Effector memory CD8-positive, alpha-beta T cell (primary cell): ENCODE data around the gene PMEL.
"Not testable (repeated sequence)": the region's sequence is repeated elsewhere in the genome, so short reads cannot be mapped to it uniquely, and the experiment has no call there.

Experiments
- ATAC-seq: fragments of 150-1000 bp; cut with Tn5 transposase; replicated peaks from 2 replicates; pipeline ENCODE4 v1.10.0; 2021; ENCODE audit warnings: mild to moderate bottlenecking, moderate library complexity
- DNase-seq, 3 experiments: peaks; one replicate each; pipeline ENCODE4 v3.0.0; 2021
- H3K27ac Mint-ChIP-seq, 2 donors: one replicate each; pipeline ENCODE4 v1.8.0; 2022; ENCODE audit warnings: mild to moderate bottlenecking in 2 of 2, mixed read lengths in 2 of 2, moderate library complexity in 2 of 2
- H3K27me3 Mint-ChIP-seq, 2 donors: one replicate each; pipeline ENCODE4 v1.8.0; 2022; ENCODE audit warnings: mixed read lengths in 2 of 2
- H3K36me3 Mint-ChIP-seq: one replicate; pipeline ENCODE4 v1.8.0; 2022; ENCODE audit warnings: mild to moderate bottlenecking, moderate library complexity, mixed read lengths; ENCODE audit not compliant: insufficient read depth
- H3K4me1 Mint-ChIP-seq, 2 donors: one replicate each; pipeline ENCODE4 v1.8.0; 2022; ENCODE audit warnings: low read depth in 2 of 2, mixed read lengths in 2 of 2
- H3K4me3 Mint-ChIP-seq, 2 donors: one replicate each; pipeline ENCODE4 v1.8.0; 2022; ENCODE audit warnings: mild to moderate bottlenecking in 2 of 2, mixed read lengths in 2 of 2, moderate library complexity in 2 of 2
- H3K9me3 Mint-ChIP-seq, 2 donors: one replicate each; pipeline ENCODE4 v1.8.0; 2022; ENCODE audit warnings: mixed read lengths in 2 of 2

The PMEL gene

GRCh38 chr12:55931780-55932550 lies 33.9 kb downstream of the PMEL start:
- peaks cover 55 to 76% of the 10 kb centered on the region in 2 donors for H3K4me1 Mint-ChIP-seq
- DNase-seq: peak in 1 of 3 experiments; percentile 14
- no peaks in the 10 kb centered on the region for H3K27me3 Mint-ChIP-seq
- peak overlapping the region; percentile 95 to 98 for H3K27ac Mint-ChIP-seq
- peaks cover 46% of the 10 kb centered on the region for H3K36me3 Mint-ChIP-seq
- ATAC-seq: no peak
- peak overlapping the region; percentile 96 to 99 for H3K4me3 Mint-ChIP-seq
- H3K9me3 Mint-ChIP-seq: no peaks in the 10 kb centered on the region

GRCh38 chr12:55931317-55931779 lies 34.5 kb downstream of the PMEL start:
- H3K27me3 Mint-ChIP-seq: no peaks in the 10 kb centered on the region
- no peaks in the 10 kb centered on the region for H3K9me3 Mint-ChIP-seq
- H3K4me1 Mint-ChIP-seq: peaks cover 59 to 77% of the 10 kb centered on the region in 2 donors
- peak overlapping the region; percentile 96 to 99 for H3K4me3 Mint-ChIP-seq
- H3K36me3 Mint-ChIP-seq: peaks cover 45% of the 10 kb centered on the region
- no peak for ATAC-seq
- peak overlapping the region; percentile 95 to 98 for H3K27ac Mint-ChIP-seq
- DNase-seq: no peak

- DNase-seq (peak; percentile 41 to 56 (median 45)), ATAC-seq (peak; percentile 20)
- peak within 1 kb of the TSS; percentile 95 to 98 for H3K27ac Mint-ChIP-seq
- H3K36me3 Mint-ChIP-seq: peaks cover 44% of the 10 kb centered on the region
- no peaks in the 10 kb centered on the region for H3K9me3 Mint-ChIP-seq
- H3K4me1 Mint-ChIP-seq: peaks cover 58 to 78% of the 10 kb centered on the region in 2 donors
- no peaks in the 10 kb centered on the region for H3K27me3 Mint-ChIP-seq
- H3K4me3 Mint-ChIP-seq: peak within 1 kb of the TSS; percentile 96 to 99
Measured at GRCh38 chr12:55930771-55931316, 35.0 kb downstream of the PMEL start, which contains the start of gene DGKA. Gene DGKA, plus strand, starts transcription at chr12:55931162. Its CDS starts 5,342 bp downstream, at chr12:55936504.

GRCh38 chr12:55929306-55929791 lies 36.5 kb downstream of the PMEL start:
- Mint-ChIP-seq H3K36me3 (peaks cover 41% of the 10 kb centered on the region), H3K27me3 (no peaks in the 10 kb centered on the region), H3K4me3 (peak overlapping the region; percentile 96 to 99), H3K9me3 (no peaks in the 10 kb centered on the region), H3K27ac (peak overlapping the region; percentile 95 to 98), H3K4me1 (peaks cover 56 to 76% of the 10 kb centered on the region in 2 donors)
- DNase-seq: peak; percentile 58 to 62 (median 59)
- ATAC-seq: peak; percentile 44

- Mint-ChIP-seq H3K4me1 (peaks cover 53 to 71% of the 10 kb centered on the region in 2 donors), H3K36me3 (peaks cover 42% of the 10 kb centered on the region), H3K27ac (peak within 1 kb of the TSS; percentile 97 to 98), H3K4me3 (peak within 1 kb of the TSS; percentile 99), H3K27me3 (no peaks in the 10 kb centered on the region), H3K9me3 (no peaks in the 10 kb centered on the region)
- DNase-seq: peak; percentile 55 to 68 (median 59)
- peak; percentile 44 for ATAC-seq
Measured at GRCh38 chr12:55927588-55928502, 38.0 kb downstream of the PMEL start, which contains the start of gene PYM1. Gene PYM1, minus strand, starts transcription at chr12:55927894. Its CDS starts 133 bp downstream, at chr12:55927761.

GRCh38 chr12:55926738-55927587 lies 38.9 kb downstream of the PMEL start:
- H3K4me1 Mint-ChIP-seq: peaks cover 50 to 69% of the 10 kb centered on the region in 2 donors

GRCh38 chr12:55925870-55926737 lies 39.7 kb downstream of the PMEL start:
- Mint-ChIP-seq H3K4me1 (peaks cover 47 to 69% of the 10 kb centered on the region in 2 donors), H3K27me3 (no peaks in the 10 kb centered on the region), H3K27ac (peak overlapping the region; percentile 97 to 98), H3K36me3 (peaks cover 45% of the 10 kb centered on the region), H3K4me3 (peak overlapping the region; percentile 99), H3K9me3 (no peaks in the 10 kb centered on the region)
- ATAC-seq (no peak), DNase-seq (no peak)

More at GRCh38 chr12:55926738-55927587, 38.9 kb downstream of the PMEL start:
- Mint-ChIP-seq H3K9me3 (no peaks in the 10 kb centered on the region), H3K27me3 (no peaks in the 10 kb centered on the region), H3K4me3 (peak overlapping the region; percentile 99), H3K36me3 (peaks cover 45% of the 10 kb centered on the region), H3K27ac (peak overlapping the region; percentile 97 to 98)
- DNase-seq (peak; percentile 71 to 81 (median 75)), ATAC-seq (peak; percentile 57)

GRCh38 chr12:55925371-55925770 lies 40.5 kb downstream of the PMEL start:
- Mint-ChIP-seq H3K27me3 (no peaks in the 10 kb centered on the region), H3K9me3 (no peaks in the 10 kb centered on the region), H3K36me3 (peaks cover 44% of the 10 kb centered on the region), H3K4me1 (peaks cover 41 to 67% of the 10 kb centered on the region in 2 donors), H3K4me3 (peak overlapping the region; percentile 99), H3K27ac (peak overlapping the region in 1 of 2 donors; percentile 98)
- DNase-seq (no peak), ATAC-seq (no peak)

GRCh38 chr12:55923648-55924047 lies 42.2 kb downstream of the PMEL start:
- peak overlapping the region in 1 of 2 donors; percentile 8 for H3K4me3 Mint-ChIP-seq
- not testable (repeated sequence) for H3K27ac Mint-ChIP-seq, H3K27me3 Mint-ChIP-seq, DNase-seq, H3K9me3 Mint-ChIP-seq, ATAC-seq
- peaks cover 43% of the 10 kb centered on the region for H3K36me3 Mint-ChIP-seq
- H3K4me1 Mint-ChIP-seq: peaks cover 28 to 52% of the 10 kb centered on the region in 2 donors

GRCh38 chr12:55922126-55922525 lies 43.7 kb downstream of the PMEL start:
- Mint-ChIP-seq H3K4me3 (no peak overlapping the region), H3K27ac (peak overlapping the region; percentile 19 to 67), H3K9me3 (no peaks in the 10 kb centered on the region), H3K27me3 (no peaks in the 10 kb centered on the region), H3K36me3 (peaks cover 44% of the 10 kb centered on the region), H3K4me1 (peaks cover 22 to 44% of the 10 kb centered on the region in 2 donors)
- DNase-seq (no peak), ATAC-seq (no peak)

- not testable (repeated sequence) for ATAC-seq, H3K27me3 Mint-ChIP-seq
Measured at GRCh38 chr12:55919032-55919431, 46.8 kb downstream of the PMEL start.

More at GRCh38 chr12:55919032-55919431, 46.8 kb downstream of the PMEL start:
- H3K9me3 Mint-ChIP-seq, DNase-seq, H3K27ac Mint-ChIP-seq, H3K4me3 Mint-ChIP-seq: not testable (repeated sequence)
- peaks cover 10 to 30% of the 10 kb centered on the region in 2 donors for H3K4me1 Mint-ChIP-seq
- H3K36me3 Mint-ChIP-seq: peaks cover 49% of the 10 kb centered on the region
